Astrocyte of the cerebellum (primary cell): Measurements from ENCODE around the gene NFAT5.
A peak's percentile ranks its signal among the peaks of the same experiment; 100 is the strongest.

Experiments
- DNase-seq: peaks from one replicate; pipeline ENCODE4 v3.0.0-alpha.2; 2011; ENCODE audit warnings: low read depth
- H3K4me3 ChIP-seq: 2 replicates; pipeline ENCODE4 v1.5.1; 2011; ENCODE audit warnings: mild to moderate bottlenecking, low read depth, low read length, moderate library complexity
- in situ Hi-C: cut with HindIII; loops from 2 replicates; pipeline ENCODE4 v1.10.0; 2017; ENCODE audit warnings: low sequenced_read_pairs
- TF ChIP-seq, protein P1 (sequence below): IDR thresholded peaks from 2 replicates; pipeline ENCODE4 v1.5.1; 2012; ENCODE audit warnings: low read length, low read depth, moderate library complexity, mild to moderate bottlenecking; ENCODE audit errors: missing control alignments

NFAT5 gene

DNA sequence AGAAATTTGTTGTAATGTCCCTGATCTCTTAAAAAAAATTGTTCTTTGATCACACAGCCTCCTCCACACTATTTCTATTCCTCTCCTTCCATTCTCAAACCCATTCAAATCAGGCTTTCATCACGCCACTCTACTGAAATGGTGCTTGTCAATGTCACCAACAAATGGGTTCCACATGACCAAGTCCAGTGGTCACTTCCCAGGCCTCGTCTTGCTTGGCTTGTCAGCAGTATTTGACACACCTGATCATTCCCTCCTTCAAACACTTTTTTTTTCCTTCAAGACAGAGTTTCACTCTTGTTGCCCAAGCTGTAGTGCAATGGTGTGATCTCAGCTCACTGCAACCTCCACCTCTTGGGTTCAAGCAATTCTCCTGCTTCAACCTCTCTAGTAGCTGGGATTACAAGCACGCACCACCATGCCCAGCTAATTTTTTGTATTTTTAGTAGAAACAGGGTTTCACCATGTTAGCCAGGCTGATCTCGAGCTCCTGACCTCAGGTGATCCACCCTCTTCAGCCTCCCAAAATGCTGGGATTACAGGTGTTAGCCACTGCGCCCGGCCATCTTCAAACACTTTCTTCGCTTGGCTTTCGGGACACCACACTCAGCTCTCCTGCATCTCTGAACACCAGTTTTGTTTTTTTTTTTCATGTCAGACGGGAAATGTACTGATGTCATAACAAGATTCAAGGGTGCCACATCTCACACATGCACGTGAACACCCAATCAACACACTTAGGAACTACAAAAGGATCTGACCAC, 142.3 kb downstream of the NFAT5 start:
- no peak for DNase-seq
- TF ChIP-seq, protein P1, sequence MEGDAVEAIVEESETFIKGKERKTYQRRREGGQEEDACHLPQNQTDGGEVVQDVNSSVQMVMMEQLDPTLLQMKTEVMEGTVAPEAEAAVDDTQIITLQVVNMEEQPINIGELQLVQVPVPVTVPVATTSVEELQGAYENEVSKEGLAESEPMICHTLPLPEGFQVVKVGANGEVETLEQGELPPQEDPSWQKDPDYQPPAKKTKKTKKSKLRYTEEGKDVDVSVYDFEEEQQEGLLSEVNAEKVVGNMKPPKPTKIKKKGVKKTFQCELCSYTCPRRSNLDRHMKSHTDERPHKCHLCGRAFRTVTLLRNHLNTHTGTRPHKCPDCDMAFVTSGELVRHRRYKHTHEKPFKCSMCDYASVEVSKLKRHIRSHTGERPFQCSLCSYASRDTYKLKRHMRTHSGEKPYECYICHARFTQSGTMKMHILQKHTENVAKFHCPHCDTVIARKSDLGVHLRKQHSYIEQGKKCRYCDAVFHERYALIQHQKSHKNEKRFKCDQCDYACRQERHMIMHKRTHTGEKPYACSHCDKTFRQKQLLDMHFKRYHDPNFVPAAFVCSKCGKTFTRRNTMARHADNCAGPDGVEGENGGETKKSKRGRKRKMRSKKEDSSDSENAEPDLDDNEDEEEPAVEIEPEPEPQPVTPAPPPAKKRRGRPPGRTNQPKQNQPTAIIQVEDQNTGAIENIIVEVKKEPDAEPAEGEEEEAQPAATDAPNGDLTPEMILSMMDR: no peak

DNA sequence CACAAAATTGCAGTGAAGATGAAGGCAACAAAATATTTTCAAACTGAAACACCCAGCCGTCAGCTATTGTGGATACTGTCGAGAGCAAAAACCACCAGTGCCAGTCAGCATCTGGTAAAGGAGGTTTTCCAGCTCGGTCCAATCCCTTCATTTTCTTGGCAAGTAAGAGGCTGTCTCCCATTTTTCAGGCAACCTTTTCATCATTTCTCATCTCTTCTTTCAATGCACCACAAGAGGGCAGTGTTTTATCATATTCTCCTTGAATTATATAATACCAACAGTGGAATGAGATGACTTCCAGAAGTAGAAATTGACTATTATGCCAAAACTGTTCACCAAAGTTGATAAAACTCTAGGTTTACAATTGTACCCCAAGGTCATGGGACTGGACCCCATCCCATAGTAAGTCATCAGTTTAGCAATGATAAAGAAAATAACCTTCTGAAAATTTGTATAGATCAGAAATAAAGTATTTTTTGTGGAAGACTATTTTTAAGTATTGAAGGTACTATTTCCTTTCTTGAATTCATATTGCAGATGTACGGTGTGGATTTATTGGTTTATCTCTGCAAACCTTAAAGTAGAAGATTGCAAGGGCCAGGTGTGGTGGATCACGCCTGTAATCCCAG, 143.8 kb downstream of the NFAT5 start:
- TF ChIP-seq, protein P1: peak; percentile 49
- no peak overlapping the region for H3K4me3 ChIP-seq
- in situ Hi-C loops: no loop called here
- peak; percentile 56 for DNase-seq

More for the DNA sequence above, 142.3 kb downstream of the NFAT5 start:
- no peak overlapping the region for H3K4me3 ChIP-seq
- in situ Hi-C loops: no loop called here

DNA sequence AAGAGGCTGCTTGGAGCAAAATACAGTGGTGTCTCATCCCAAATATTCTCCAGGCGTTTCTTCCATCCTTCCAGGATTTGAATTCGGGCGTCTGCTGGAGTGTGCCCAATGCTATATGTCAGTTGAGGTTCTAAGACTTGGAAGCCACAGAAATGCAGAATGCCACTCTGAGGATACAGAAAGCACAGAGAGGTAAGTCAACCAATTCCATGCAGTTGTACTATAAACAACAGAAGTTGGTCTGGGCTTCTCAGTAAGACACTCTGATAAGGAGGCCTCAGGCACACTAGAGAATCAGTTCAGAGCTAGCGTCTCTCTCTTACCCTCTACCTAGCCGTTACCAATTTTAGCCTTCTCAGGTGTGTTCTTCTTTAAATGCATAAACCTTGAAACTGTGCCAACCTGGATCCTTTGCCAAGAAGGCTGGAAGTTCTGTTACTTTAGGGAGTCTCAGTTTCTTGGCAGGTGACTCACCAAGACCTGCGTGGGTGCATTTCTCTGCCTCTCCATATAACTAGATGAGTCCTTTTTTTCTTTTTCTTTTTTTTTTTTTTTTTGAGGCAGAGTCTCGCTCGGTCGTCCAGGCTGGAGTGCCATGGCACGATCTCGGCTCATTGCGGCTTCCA, 145.5 kb downstream of the NFAT5 start:
- H3K4me3 ChIP-seq: no peak overlapping the region
- in situ Hi-C loops: no loop called here
- TF ChIP-seq, protein P1: no peak
- peak; percentile 15 for DNase-seq

GRCh38 chr16:69712277-69712676, 146.5 kb downstream of the NFAT5 start:
- DNase-seq: no peak
- TF ChIP-seq, protein P1: no peak
- in situ Hi-C loops: no loop called here
- no peak overlapping the region for H3K4me3 ChIP-seq

DNA sequence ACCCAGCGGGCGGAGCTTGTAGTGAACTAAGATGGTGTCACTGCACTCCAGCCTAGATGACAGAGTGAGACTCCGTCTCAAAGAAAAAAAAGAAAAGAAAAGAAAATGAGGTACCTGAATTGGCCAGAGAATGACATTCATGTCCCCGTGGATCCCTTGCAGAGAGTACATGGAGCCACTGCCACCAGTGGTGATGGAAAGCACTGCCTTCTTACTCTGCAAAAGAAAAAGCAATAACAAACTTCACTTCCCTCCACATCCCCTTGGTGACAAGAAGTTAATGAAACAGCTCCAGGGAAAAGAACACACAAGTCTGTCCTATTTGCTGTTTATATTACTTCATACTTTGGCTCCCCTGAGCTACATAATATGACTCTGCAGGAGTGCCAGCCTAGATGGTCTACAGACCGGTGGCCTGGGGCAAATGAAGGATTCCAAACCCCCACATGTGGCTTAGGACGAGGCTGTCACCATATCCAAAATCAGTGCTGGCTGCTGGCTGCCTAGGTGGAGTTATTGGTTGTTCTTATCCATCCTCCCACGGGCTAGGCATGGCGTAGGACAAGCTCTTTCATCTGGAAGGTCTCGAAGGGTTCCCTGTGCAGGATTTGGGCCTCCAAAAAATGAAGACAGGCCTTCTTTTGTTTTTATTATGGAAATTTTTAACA, 147.3 kb downstream of the NFAT5 start:
- in situ Hi-C loops: no loop called here
- TF ChIP-seq, protein P1: no peak
- DNase-seq: no peak
- H3K4me3 ChIP-seq: no peak overlapping the region

GRCh38 chr16:69717066-69717465, 151.3 kb downstream of the NFAT5 start:
- in situ Hi-C loops: no loop called here
- no peak for DNase-seq
- no peak overlapping the region for H3K4me3 ChIP-seq
- TF ChIP-seq, protein P1: no peak
